ENCODE measurements around the gene RABL2B. TPM values are rescaled to one million over a fixed set of nuclear protein-coding genes. Genes with fewer than 3 reads are reported as not detected.

Gene RABL2B
- total RNA-seq, 3 donors from 2014 or later (not counting 1 experiment from before 2014, with no cell fraction given), result 56.3 to 61.5 (median 58.5) TPM

DNA sequence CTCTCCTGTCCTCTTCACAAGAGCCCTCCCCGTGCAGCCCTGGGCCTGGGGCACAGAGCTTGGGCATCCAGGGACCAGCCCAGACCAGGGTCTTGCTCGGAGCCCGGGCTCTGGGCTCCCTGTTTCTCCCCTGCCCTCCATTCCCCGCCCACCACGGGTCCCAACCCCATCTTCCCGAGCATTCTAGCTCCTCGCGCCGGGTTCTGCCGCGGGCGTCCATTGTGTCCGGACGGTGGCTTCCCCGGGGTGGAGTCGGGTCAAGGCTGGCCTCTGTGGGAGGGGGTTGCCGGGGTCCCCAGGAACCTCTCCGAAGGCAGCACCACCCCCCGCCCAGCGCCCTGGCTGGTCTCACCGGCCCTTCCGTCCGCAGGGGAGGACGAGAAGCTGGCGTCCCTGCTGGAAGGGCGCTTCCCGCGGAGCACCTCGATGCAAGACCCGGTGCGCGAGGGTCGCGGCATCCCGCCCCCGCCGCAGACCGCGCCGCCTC, 63.6 kb downstream of the RABL2B start:
- WGBS (ENCODE audit: insufficient coverage), result 96% methylated on average over 40 of the region's 40 CpGs
- H3K27me3 ChIP-seq (ENCODE audit: control insufficient read depth, insufficient read depth, low read length), result no peaks in the 10 kb centered on the region
- ATAC-seq (no peak), DNase-seq (no peak)
- Mint-ChIP-seq H3K4me3 (no peak overlapping the region), H3K27ac (no peak overlapping the region), H3K4me1 (no peaks in the 10 kb centered on the region), H3K9me3 (no peaks in the 10 kb centered on the region), H3K36me3 (no peaks in the 10 kb centered on the region), H3K27me3 (ENCODE audit: low read depth in 2 of 2) (no peaks in the 10 kb centered on the region)
- H3K36me3 ChIP-seq (ENCODE audit: control insufficient read depth, insufficient read depth, low read length), result no peaks in the 10 kb centered on the region
- TF ChIP-seq, protein P1, sequence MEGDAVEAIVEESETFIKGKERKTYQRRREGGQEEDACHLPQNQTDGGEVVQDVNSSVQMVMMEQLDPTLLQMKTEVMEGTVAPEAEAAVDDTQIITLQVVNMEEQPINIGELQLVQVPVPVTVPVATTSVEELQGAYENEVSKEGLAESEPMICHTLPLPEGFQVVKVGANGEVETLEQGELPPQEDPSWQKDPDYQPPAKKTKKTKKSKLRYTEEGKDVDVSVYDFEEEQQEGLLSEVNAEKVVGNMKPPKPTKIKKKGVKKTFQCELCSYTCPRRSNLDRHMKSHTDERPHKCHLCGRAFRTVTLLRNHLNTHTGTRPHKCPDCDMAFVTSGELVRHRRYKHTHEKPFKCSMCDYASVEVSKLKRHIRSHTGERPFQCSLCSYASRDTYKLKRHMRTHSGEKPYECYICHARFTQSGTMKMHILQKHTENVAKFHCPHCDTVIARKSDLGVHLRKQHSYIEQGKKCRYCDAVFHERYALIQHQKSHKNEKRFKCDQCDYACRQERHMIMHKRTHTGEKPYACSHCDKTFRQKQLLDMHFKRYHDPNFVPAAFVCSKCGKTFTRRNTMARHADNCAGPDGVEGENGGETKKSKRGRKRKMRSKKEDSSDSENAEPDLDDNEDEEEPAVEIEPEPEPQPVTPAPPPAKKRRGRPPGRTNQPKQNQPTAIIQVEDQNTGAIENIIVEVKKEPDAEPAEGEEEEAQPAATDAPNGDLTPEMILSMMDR (IDR thresholded peaks at IDR 0.05), result no peak
- no peak overlapping the region for H3K27ac ChIP-seq (ENCODE audit: low read length)
- H3K9me3 ChIP-seq (ENCODE audit: control insufficient read depth, insufficient read depth, low read length), result no peaks in the 10 kb centered on the region
- H3K4me1 ChIP-seq (ENCODE audit: control insufficient read depth, insufficient read depth, low read length), result no peaks in the 10 kb centered on the region
- intact Hi-C loops (cut with micrococcal nuclease), result no loop called here
- H3K4me3 ChIP-seq (ENCODE audit: low read length), result no peak overlapping the region

DNA sequence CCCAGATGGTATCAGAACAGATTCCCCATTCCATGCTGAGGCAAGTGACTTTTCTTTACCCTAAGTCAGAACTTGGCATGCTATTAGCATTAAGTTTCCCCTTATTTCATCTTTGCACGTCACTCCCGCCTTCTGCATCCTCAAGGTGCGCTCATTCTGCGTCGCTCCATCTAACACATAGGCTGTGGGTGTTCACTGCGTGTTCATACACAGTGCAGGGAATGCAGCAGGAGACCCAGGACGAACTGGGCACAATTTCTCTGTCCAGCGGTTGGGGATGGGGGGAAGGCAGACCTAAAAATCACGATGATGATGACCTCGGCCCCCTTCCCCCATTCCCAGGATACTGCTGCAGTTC, 65.1 kb downstream of the RABL2B start:
- DNase-seq, result no peak
- Mint-ChIP-seq H3K4me1 (no peaks in the 10 kb centered on the region), H3K27ac (peak overlapping the region in 1 of 2 donors; percentile 42), H3K9me3 (no peaks in the 10 kb centered on the region), H3K27me3 (ENCODE audit: low read depth in 2 of 2) (no peaks in the 10 kb centered on the region), H3K36me3 (no peaks in the 10 kb centered on the region), H3K4me3 (no peak overlapping the region)
- H3K4me3 ChIP-seq (ENCODE audit: low read length), result no peak overlapping the region
- H3K9me3 ChIP-seq (ENCODE audit: control insufficient read depth, insufficient read depth, low read length), result no peaks in the 10 kb centered on the region
- no peak overlapping the region for H3K27ac ChIP-seq (ENCODE audit: low read length)
- no peak for ATAC-seq
- H3K27me3 ChIP-seq (ENCODE audit: control insufficient read depth, insufficient read depth, low read length), result no peaks in the 10 kb centered on the region
- WGBS (ENCODE audit: insufficient coverage), result 93% methylated on average over 10 of the region's 10 CpGs
- H3K4me1 ChIP-seq (ENCODE audit: control insufficient read depth, insufficient read depth, low read length), result no peaks in the 10 kb centered on the region
- H3K36me3 ChIP-seq (ENCODE audit: control insufficient read depth, insufficient read depth, low read length), result no peaks in the 10 kb centered on the region
- TF ChIP-seq, protein P1 (IDR thresholded peaks at IDR 0.05), result no peak
- intact Hi-C loops (cut with micrococcal nuclease), result no loop called here

DNA sequence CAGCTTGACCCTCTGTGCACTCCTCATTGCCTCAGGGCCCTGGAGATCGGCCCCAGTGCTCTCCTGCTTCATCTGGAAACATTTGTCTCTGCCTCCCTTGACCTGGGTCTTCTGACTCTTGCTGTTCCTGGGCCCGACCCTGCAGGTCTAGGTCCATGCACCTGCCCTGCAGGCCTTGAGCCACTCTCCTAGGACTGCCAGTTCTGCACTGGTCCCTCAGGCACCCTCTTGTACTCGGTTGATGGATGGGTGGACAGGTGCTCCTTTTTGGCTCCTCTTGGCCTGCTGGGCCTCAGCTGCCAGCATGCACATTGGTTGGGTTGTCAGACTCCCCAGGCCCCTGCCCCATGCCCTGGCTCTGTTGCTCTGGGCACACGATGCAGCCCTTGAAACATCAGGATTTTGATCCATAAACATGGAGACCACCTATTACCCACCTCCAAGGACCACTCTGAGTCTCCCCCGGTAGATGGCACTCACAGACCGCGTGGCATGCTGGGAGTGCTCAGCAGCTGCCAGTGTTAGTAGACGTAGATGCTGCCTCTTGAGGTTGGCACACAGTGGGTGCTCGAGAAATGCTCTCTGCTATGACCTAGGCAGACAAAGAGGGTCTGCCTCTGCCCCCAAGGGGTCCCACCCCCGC, 65.6 kb downstream of the RABL2B start:
- intact Hi-C loops (cut with micrococcal nuclease), result no loop called here
- no peak for DNase-seq

More for the DNA sequence above, 65.6 kb downstream of the RABL2B start:
- Mint-ChIP-seq H3K36me3 (no peaks in the 10 kb centered on the region), H3K27ac (no peak overlapping the region), H3K4me1 (no peaks in the 10 kb centered on the region), H3K9me3 (no peaks in the 10 kb centered on the region), H3K4me3 (no peak overlapping the region), H3K27me3 (ENCODE audit: low read depth in 2 of 2) (no peaks in the 10 kb centered on the region)
- Histone ChIP-seq H3K27ac (ENCODE audit: low read length) (no peak overlapping the region), H3K36me3 (ENCODE audit: control insufficient read depth, insufficient read depth, low read length) (no peaks in the 10 kb centered on the region), H3K4me3 (ENCODE audit: low read length) (no peak overlapping the region), H3K4me1 (ENCODE audit: control insufficient read depth, insufficient read depth, low read length) (no peaks in the 10 kb centered on the region), H3K27me3 (ENCODE audit: control insufficient read depth, insufficient read depth, low read length) (no peaks in the 10 kb centered on the region), H3K9me3 (ENCODE audit: control insufficient read depth, insufficient read depth, low read length) (no peaks in the 10 kb centered on the region)
- no peak for ATAC-seq
- WGBS (ENCODE audit: insufficient coverage), result 82% methylated on average over 10 of the region's 10 CpGs
- TF ChIP-seq, protein P1 (IDR thresholded peaks at IDR 0.05), result no peak

Other genes starting within 250 kb of the RABL2B start
- 1 to 10 TPM; 2.4 to 6.9 (median 5.3) TPM for gene KLHDC7B, start 237.7 kb downstream of the RABL2B start, total RNA-seq
- not detected for gene SYCE3, start 220.7 kb downstream of the RABL2B start, total RNA-seq
- gene CPT1B, start 205.2 kb downstream of the RABL2B start, total RNA-seq, result 10 to 100 TPM; 53.1 to 75.7 (median 55.5) TPM
- gene CHKB, start 200.8 kb downstream of the RABL2B start, total RNA-seq, result 100 to 1,000 TPM; 166 to 204 (median 180) TPM
- under 1 TPM; 0.14 to 0.26 (median 0.18) TPM for gene MAPK8IP2, start 182.8 kb downstream of the RABL2B start, total RNA-seq
- gene ARSA, start 155.5 kb downstream of the RABL2B start, total RNA-seq, result 10 to 100 TPM; 69.2 to 77.8 (median 69.3) TPM
- gene SHANK3, start 110.8 kb downstream of the RABL2B start, total RNA-seq, result under 1 TPM in 1 of 3 donors, not detected in 2; 0.07 TPM
- not detected for gene ACR, start 45.4 kb downstream of the RABL2B start, total RNA-seq